Endodermal cell (in vitro differentiated cells): Measurements from ENCODE around the gene KDM1B. TPM values are rescaled to one million over a fixed set of nuclear protein-coding genes. Genes with fewer than 3 reads are reported as not detected.

Source experiments
- DNase-seq: peaks from one replicate; pipeline ENCODE4 v3.0.0-alpha.2; 2017
- H3K27ac ChIP-seq: 2 replicates; pipeline ENCODE4 v1.5.1; 2013; ENCODE audit warnings: mild to moderate bottlenecking, low read depth, low read length, moderate library complexity
- H3K27me3 ChIP-seq: 2 replicates; pipeline ENCODE4 v1.6.1; 2013; ENCODE audit warnings: mild to moderate bottlenecking, low read length, moderate library complexity; ENCODE audit not compliant: insufficient read depth, control insufficient read depth, poor library complexity, severe bottlenecking
- H3K36me3 ChIP-seq: 2 replicates; pipeline ENCODE4 v1.7.0; 2013; ENCODE audit warnings: mild to moderate bottlenecking, low read length, moderate library complexity; ENCODE audit not compliant: control insufficient read depth, insufficient read depth
- H3K4me1 ChIP-seq: one replicate; pipeline ENCODE4 v1.7.0; 2013; ENCODE audit warnings: low read length; ENCODE audit not compliant: control insufficient read depth, insufficient read depth
- H3K4me3 ChIP-seq: 2 replicates; pipeline ENCODE4 v1.5.1; 2013; ENCODE audit warnings: mild to moderate bottlenecking, low read length, moderate library complexity
- H3K9ac ChIP-seq: 2 replicates; pipeline ENCODE4 v1.6.1; 2013; ENCODE audit warnings: mild to moderate bottlenecking, low read length, moderate library complexity; ENCODE audit not compliant: poor library complexity, severe bottlenecking; ENCODE audit errors: extremely low read depth
- H3K9me3 ChIP-seq: 2 replicates; pipeline ENCODE4 v1.6.1; 2013; ENCODE audit warnings: mild to moderate bottlenecking, low read length, moderate library complexity; ENCODE audit not compliant: control insufficient read depth
- H3K27ac Mint-ChIP-seq: 2 replicates; pipeline ENCODE4 v1.8.0; 2020; ENCODE audit warnings: mixed read lengths
- H3K27me3 Mint-ChIP-seq: 2 replicates; pipeline ENCODE4 v1.8.0; 2021; ENCODE audit warnings: mild to moderate bottlenecking, mixed read lengths; ENCODE audit not compliant: insufficient read depth
- H3K36me3 Mint-ChIP-seq: 2 replicates; pipeline ENCODE4 v1.8.0; 2020; ENCODE audit warnings: low read depth, mixed read lengths
- H3K4me1 Mint-ChIP-seq: 2 replicates; pipeline ENCODE4 v1.8.0; 2020; ENCODE audit warnings: mixed read lengths
- H3K4me3 Mint-ChIP-seq: 2 replicates; pipeline ENCODE4 v1.8.0; 2020; ENCODE audit warnings: mild to moderate bottlenecking, moderate library complexity, mixed read lengths
- H3K9me3 Mint-ChIP-seq: 2 replicates; pipeline ENCODE4 v1.8.0; 2020; ENCODE audit warnings: mild to moderate bottlenecking, mixed read lengths
- WGBS, 2 experiments: methylation state at CpG; one replicate each; pipeline versions ENCODE4 v1.1.5 to v1.1.7; 2013; ENCODE audit warnings: missing lambda C conversion rate in 2 of 2, mixed read lengths in 1 of 2; ENCODE audit not compliant: insufficient coverage in 1 of 2, insufficient read length in 1 of 2; 5-methylcytosine and 5-hydroxymethylcytosine counted together
- total RNA-seq, 2 donors: library from RNA; stranded (reverse); fragmentation: NEBNext Ultra II Directional in 1 of 2; extraction: Animal tissue kit (Norgen Biotek cat#: 25700) in 1 of 2; gene quantifications; 2 replicates in 1 of 2; 3 replicates in 1 of 2; pipeline ENCODE4 v1.2.1, GENCODE V29; 2021
- TF ChIP-seq, protein P1 (sequence below): fragments of 200-600 bp; sonication (generic); conservative IDR thresholded peaks from 2 replicates; pipeline ENCODE4 v1.5.0; 2021; ENCODE audit warnings: antibody characterized with exemption, mild to moderate bottlenecking

Gene KDM1B
- total RNA-seq, 2 donors from 2014 or later: 7.7 to 9.3 TPM

DNA sequence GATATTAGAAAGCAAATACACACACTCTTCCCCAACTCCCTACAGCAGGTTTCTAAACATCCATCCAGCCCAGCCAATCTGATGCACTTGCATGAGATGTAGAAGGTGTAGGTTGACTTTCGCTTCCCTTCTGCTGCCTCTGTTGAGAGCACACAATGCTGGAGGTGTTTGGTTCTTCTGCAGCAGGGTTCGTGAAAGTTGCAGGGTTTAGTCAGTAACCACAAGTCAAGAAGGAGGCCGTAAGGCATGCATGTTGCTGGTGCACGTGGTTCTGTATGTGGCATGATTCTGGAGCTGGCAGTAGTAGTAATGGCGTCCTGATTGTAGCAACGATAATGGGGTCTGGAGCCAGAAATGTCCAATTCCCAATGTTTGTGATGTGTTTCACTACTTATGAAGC, 56.1 kb downstream of the KDM1B start:
- no peak overlapping the region for H3K4me3 Mint-ChIP-seq
- no peaks in the 10 kb centered on the region for H3K9me3 Mint-ChIP-seq
- Histone ChIP-seq H3K4me1 (no peaks in the 10 kb centered on the region), H3K27ac (no peak overlapping the region), H3K4me3 (no peak overlapping the region), H3K9ac (no peak overlapping the region), H3K27me3 (no peaks in the 10 kb centered on the region), H3K36me3 (peaks cover 10% of the 10 kb centered on the region), H3K9me3 (no peaks in the 10 kb centered on the region)
- H3K4me1 Mint-ChIP-seq: peaks cover 2% of the 10 kb centered on the region
- no peaks in the 10 kb centered on the region for H3K27me3 Mint-ChIP-seq
- TF ChIP-seq, protein P1, sequence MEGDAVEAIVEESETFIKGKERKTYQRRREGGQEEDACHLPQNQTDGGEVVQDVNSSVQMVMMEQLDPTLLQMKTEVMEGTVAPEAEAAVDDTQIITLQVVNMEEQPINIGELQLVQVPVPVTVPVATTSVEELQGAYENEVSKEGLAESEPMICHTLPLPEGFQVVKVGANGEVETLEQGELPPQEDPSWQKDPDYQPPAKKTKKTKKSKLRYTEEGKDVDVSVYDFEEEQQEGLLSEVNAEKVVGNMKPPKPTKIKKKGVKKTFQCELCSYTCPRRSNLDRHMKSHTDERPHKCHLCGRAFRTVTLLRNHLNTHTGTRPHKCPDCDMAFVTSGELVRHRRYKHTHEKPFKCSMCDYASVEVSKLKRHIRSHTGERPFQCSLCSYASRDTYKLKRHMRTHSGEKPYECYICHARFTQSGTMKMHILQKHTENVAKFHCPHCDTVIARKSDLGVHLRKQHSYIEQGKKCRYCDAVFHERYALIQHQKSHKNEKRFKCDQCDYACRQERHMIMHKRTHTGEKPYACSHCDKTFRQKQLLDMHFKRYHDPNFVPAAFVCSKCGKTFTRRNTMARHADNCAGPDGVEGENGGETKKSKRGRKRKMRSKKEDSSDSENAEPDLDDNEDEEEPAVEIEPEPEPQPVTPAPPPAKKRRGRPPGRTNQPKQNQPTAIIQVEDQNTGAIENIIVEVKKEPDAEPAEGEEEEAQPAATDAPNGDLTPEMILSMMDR: no peak
- no peak overlapping the region for H3K27ac Mint-ChIP-seq
- no peak for DNase-seq
- H3K36me3 Mint-ChIP-seq: peaks cover 59% of the 10 kb centered on the region
- 93 to 95% methylated on average over 6 of the region's 6 CpGs for WGBS, 2 experiments

- H3K9ac ChIP-seq: no peak overlapping the region
- no peaks in the 10 kb centered on the region for H3K27me3 ChIP-seq
- H3K4me3 ChIP-seq: no peak overlapping the region
- no peak overlapping the region for H3K27ac Mint-ChIP-seq
- no peaks in the 10 kb centered on the region for H3K9me3 ChIP-seq
- H3K9me3 Mint-ChIP-seq: no peaks in the 10 kb centered on the region
- peaks cover 2% of the 10 kb centered on the region for H3K4me1 Mint-ChIP-seq
- no peak overlapping the region for H3K4me3 Mint-ChIP-seq
- H3K27me3 Mint-ChIP-seq: no peaks in the 10 kb centered on the region
- no peak overlapping the region for H3K27ac ChIP-seq
- 86 to 93% methylated on average over 4 of the region's 4 CpGs for WGBS, 2 experiments
- peaks cover 63% of the 10 kb centered on the region for H3K36me3 Mint-ChIP-seq
- no peaks in the 10 kb centered on the region for H3K4me1 ChIP-seq
- DNase-seq: no peak
- peaks cover 16% of the 10 kb centered on the region for H3K36me3 ChIP-seq
- TF ChIP-seq, protein P1: no peak
Measured at GRCh38 chr6:18212231-18212630, 57.0 kb downstream of the KDM1B start.

- no peak overlapping the region for H3K9ac ChIP-seq
- Mint-ChIP-seq H3K9me3 (no peaks in the 10 kb centered on the region), H3K4me1 (peaks cover 2% of the 10 kb centered on the region), H3K27me3 (no peaks in the 10 kb centered on the region), H3K36me3 (peaks cover 67% of the 10 kb centered on the region), H3K27ac (no peak overlapping the region), H3K4me3 (no peak overlapping the region)
- H3K27me3 ChIP-seq: no peaks in the 10 kb centered on the region
- no peaks in the 10 kb centered on the region for H3K4me1 ChIP-seq
- H3K27ac ChIP-seq: no peak overlapping the region
- no peak for DNase-seq
- 83 to 85% methylated on average over 6 to 9 of the region's 9 CpGs for WGBS, 2 experiments
- H3K9me3 ChIP-seq: no peaks in the 10 kb centered on the region
- H3K4me3 ChIP-seq: no peak overlapping the region
- H3K36me3 ChIP-seq: peaks cover 16% of the 10 kb centered on the region
- TF ChIP-seq, protein P1: no peak
Measured at GRCh38 chr6:18213439-18213838, 58.2 kb downstream of the KDM1B start.
